GM12878 (cell line): ENCODE measurements around the gene PRR13. TPM values are rescaled to one million over a fixed set of nuclear protein-coding genes. Genes with fewer than 3 reads are reported as not detected.
A peak's percentile ranks its signal among the peaks of the same experiment; 100 is the strongest.

Source experiments
- CBFB ChIP-seq: IDR thresholded peaks from 2 replicates; pipeline ENCODE4 v1.6.1; 2016; ENCODE audit warnings: antibody characterized with exemption, low read depth
- HDAC2 ChIP-seq: fragments of 200-600 bp; sonication (generic); IDR thresholded peaks from 2 replicates; pipeline ENCODE4 v1.6.1; 2017
- HDAC6 ChIP-seq: fragments of 200-600 bp; sonication (generic); IDR thresholded peaks from one replicate; pipeline ENCODE4 v1.8.0; 2017; ENCODE audit warnings: antibody characterized with exemption; ENCODE audit not compliant: unreplicated experiment
- PML ChIP-seq: IDR thresholded peaks from 2 replicates; pipeline ENCODE4 v1.6.1; 2012; ENCODE audit warnings: low read length, inconsistent platforms
- POLR2A ChIP-seq: IDR thresholded peaks from 2 replicates; pipeline ENCODE4 v1.6.1; 2011; ENCODE audit warnings: low read depth, mild to moderate bottlenecking, low read length
- SKIL ChIP-seq: fragments of 450-650 bp; IDR thresholded peaks from 2 replicates; pipeline ENCODE4 v1.6.1; 2017; ENCODE audit warnings: mild to moderate bottlenecking, low read depth, inconsistent platforms; ENCODE audit not compliant: poor library complexity, severe bottlenecking
- TCF12 ChIP-seq: IDR thresholded peaks from 2 replicates; pipeline ENCODE4 v1.6.1; 2011; ENCODE audit warnings: low read depth, mild to moderate bottlenecking, low read length
- polyA plus RNA-seq, 11 experiments: library from polyadenylated mRNA; depleted of rRNA in 4 of 11; unstranded in 6 of 11; stranded (reverse) in 5 of 11; fragments of >200 nt; fragmentation: Nextera tagmentation in 4 of 11; fragmentation: Illumina TruSeq in 1 of 11; extraction: Ambion mirVana in 4 of 11; extraction: Trizol in 1 of 11; gene quantifications; 1 replicate in 1 of 11; 2 replicates in 10 of 11; pipeline versions ENCODE4 v1.2.1 to v1.2.3, GENCODE V29; 2011 to 2016; ENCODE audit warnings: inconsistent platforms in 2 of 11, missing spikeins in 2 of 11, low read depth in 1 of 11
- total RNA-seq, 4 experiments: library from RNA; depleted of rRNA in 3 of 4; stranded (reverse); fragments of >200 nt in 3 of 4; fragmentation: Illumina TruSeq in 1 of 4; extraction: Trizol in 1 of 4; gene quantifications; 2 replicates each; pipeline versions ENCODE4 v1.2.1 to v1.2.3, GENCODE V29; 2013 to 2021
- TF ChIP-seq, protein P1 (sequence below): fragments of 450-650 bp; IDR thresholded peaks from 2 replicates; pipeline ENCODE4 v1.6.1; 2016; ENCODE audit warnings: mild to moderate bottlenecking, moderate library complexity, borderline replicate concordance
- TF ChIP-seq, protein P2 (sequence below): fragments of 450-650 bp; conservative IDR thresholded peaks from 2 replicates; pipeline ENCODE4 v1.6.1; 2017; ENCODE audit warnings: mild to moderate bottlenecking, moderate library complexity

PRR13 gene
- total and polyA plus RNA-seq, 10 of the 15 experiments (the other 5 are each of a cell fraction or from before 2014, with no cell fraction given), result 94.2 to 462 (median 276) TPM

- TF ChIP-seq TCF12, result no peak
- TF ChIP-seq HDAC2, result no peak
- peak; percentile 41; the same call in 1 of the 2 replicates for TF ChIP-seq PML
- TF ChIP-seq CBFB, result 0 out of 2 replicates have a peak, but pooled peaks have one; percentile 9
- no peak for TF ChIP-seq SKIL
- TF ChIP-seq, protein P1, sequence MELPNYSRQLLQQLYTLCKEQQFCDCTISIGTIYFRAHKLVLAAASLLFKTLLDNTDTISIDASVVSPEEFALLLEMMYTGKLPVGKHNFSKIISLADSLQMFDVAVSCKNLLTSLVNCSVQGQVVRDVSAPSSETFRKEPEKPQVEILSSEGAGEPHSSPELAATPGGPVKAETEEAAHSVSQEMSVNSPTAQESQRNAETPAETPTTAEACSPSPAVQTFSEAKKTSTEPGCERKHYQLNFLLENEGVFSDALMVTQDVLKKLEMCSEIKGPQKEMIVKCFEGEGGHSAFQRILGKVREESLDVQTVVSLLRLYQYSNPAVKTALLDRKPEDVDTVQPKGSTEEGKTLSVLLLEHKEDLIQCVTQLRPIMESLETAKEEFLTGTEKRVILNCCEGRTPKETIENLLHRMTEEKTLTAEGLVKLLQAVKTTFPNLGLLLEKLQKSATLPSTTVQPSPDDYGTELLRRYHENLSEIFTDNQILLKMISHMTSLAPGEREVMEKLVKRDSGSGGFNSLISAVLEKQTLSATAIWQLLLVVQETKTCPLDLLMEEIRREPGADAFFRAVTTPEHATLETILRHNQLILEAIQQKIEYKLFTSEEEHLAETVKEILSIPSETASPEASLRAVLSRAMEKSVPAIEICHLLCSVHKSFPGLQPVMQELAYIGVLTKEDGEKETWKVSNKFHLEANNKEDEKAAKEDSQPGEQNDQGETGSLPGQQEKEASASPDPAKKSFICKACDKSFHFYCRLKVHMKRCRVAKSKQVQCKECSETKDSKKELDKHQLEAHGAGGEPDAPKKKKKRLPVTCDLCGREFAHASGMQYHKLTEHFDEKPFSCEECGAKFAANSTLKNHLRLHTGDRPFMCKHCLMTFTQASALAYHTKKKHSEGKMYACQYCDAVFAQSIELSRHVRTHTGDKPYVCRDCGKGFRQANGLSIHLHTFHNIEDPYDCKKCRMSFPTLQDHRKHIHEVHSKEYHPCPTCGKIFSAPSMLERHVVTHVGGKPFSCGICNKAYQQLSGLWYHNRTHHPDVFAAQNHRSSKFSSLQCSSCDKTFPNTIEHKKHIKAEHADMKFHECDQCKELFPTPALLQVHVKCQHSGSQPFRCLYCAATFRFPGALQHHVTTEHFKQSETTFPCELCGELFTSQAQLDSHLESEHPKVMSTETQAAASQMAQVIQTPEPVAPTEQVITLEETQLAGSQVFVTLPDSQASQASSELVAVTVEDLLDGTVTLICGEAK, result no peak
- TF ChIP-seq, protein P2, sequence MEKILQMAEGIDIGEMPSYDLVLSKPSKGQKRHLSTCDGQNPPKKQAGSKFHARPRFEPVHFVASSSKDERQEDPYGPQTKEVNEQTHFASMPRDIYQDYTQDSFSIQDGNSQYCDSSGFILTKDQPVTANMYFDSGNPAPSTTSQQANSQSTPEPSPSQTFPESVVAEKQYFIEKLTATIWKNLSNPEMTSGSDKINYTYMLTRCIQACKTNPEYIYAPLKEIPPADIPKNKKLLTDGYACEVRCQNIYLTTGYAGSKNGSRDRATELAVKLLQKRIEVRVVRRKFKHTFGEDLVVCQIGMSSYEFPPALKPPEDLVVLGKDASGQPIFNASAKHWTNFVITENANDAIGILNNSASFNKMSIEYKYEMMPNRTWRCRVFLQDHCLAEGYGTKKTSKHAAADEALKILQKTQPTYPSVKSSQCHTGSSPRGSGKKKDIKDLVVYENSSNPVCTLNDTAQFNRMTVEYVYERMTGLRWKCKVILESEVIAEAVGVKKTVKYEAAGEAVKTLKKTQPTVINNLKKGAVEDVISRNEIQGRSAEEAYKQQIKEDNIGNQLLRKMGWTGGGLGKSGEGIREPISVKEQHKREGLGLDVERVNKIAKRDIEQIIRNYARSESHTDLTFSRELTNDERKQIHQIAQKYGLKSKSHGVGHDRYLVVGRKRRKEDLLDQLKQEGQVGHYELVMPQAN, result no peak
- no peak for TF ChIP-seq HDAC6
- TF ChIP-seq POLR2A, result peak; percentile 48; the same call in 1 of the 2 replicates
These were observed 42.4 kb downstream of the PRR13 start (continued) for GRCh38 chr12:53483979-53484377.
